NCI-H2227 (cell line): ENCODE measurements around the gene GPC1.

Source experiments
- DNase-seq: peaks from one replicate; lab custom pipeline; 2025; ENCODE audit not compliant: unreplicated experiment; lab: John Stamatoyannopoulos, UW

Gene GPC1

DNA sequence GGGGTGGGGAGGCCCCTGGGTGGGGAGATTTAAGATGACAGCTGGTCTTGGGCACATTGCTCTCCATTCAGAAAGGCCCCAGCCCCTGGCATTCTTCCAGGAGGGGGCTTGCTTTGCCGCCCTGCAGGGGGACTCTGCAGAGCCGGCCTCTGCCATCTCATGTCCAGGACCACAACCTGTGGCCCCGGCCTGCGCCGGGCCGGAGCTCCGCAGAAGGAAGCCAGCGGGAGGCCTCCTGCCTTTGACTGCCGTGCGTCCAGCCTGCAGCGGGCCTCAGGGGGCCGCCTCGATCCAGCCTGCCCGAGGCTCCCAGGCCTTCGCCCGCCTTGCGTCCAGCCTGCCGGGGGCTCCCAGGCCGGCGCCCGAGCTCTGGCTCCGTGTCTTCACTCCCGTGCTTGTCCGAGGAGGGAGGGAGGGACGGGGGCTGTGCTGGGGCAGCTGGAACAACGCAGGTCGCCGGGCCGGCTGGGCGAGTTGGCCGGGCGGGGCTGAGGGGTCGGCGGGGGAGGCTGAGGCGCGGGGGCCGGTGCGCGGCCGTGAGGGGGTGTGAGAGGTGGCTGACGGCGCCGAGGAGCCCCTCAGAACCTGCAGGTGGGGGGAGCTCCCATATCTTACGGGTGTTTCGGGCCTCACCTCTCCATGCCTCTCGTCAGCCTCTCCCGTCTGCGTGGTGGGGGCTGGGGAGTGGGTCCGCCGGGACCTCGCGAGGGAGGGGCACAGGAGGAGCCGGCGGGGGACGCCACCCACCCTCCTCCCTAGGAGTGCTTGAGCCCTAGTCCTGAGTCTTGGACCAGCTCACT, 20.4 kb downstream of the GPC1 start:
- DNase-seq = peak; percentile 31

DNA sequence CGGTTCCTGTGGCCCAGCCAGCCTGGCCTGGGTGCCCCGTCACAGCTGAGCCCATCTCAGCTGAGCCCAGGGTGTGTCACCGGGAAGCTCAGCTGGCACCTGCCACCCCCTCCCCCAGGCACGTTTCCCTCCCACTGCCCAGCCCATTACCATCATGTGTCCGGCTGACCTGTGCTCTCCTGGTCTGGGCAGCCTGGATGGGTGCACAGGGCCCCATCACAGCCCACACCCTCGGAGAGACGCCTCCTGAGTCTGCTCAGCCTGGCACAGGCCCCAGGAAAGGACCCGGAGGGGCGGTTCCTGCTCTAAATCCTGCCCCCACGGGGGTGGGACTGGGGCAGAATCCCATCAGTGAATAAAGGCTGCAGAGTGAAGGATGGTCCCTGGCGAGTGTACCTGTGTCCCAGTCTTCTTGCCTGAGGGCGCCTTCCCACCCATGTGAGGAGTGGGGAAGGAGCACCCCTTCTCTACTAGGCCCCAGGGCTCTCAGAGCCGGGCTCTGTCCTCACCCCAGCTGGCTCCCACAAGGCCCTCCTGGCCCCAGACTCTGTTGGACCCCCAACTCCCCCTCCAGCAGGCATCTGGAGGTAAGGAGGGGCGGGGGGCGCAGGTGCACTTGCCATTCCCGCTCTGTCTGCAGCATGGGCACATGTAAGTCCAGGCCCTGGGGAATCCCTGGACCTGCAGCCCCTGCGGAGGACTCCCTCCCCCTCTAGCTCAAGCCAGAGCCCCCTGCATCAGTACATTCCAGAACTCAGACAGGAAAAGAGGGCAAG, 21.2 kb downstream of the GPC1 start:
- DNase-seq = peak; percentile 33

DNA sequence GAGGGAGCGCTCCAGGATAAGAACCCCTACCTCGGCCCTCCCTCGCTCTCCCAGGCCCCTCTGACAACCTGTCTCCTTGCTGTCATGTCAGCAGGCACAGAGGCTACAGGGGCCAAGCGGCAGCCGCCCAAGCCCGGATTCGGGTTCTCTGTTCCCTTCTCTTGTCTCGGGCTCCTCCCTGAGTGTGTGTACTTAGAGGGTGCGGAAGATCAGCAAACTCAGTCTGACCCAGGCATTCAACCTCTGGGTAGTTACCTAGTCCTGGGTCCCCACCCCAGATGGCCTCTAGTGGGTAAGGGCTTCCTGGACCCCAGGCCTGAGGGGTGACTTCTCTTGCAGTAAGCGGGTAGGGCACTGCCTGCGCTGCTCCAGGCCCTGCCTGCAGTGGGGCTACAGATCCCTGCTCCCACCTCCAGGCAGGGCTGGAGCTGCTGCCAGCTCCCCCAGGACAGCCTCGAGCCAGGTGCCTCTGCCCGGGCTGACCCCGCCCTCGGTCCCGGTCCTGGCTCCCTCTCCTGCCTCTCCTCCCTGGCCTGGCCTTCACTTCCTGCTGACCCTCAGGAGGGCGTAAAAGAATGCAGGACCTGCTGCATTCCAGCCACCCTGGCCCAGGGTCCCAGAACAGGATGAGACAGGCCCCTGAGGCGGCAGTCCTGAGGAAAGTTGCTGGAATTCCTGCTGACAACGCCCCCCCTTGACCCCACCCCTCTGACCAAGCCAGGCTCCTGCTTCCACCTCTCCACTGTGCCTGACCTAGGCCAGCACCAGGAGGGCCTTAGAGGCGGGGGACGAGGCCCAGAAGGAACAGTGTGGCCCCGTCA, 22.0 kb downstream of the GPC1 start:
- no peak for DNase-seq

DNA sequence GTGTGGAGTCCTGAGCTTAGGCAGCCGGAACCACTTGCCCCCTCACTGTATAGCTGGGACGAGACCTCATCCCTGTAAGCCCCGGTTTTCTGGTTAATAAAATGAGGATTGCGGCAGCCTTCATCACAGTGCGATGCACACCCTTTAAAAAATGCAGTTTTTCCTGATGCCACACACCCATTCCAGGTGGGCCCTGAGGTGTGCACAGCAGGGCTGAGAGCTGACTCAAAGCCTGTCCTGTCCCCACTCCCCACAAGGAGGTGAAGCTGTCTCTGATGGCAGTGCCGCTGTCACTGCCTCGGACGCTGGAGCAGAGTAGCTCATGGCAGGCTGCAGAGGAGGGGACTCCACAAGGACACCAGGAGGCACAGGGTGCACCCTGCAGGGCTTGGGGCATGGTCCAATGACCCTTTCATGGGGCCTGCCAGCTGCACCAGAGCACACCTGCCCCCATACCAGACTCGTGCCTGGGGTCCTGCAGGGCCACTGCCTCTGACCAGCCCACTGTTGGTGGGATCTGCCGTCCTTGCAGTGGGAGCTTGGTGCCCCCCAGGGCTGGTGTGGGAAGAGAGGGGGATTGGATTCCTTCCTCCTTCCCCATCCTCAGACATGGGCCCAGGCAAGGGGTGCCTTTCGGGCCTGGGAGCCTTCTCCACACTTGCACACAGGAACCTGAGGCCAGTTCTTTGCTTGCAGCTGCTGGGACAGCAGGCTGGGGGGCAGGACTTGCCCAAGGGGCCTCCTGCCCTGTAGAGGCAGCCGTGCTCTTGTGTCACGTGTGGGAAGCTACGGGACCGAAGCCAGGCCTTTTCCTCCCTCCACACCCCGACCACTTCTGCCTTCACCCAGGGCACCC, 22.8 kb downstream of the GPC1 start:
- no peak for DNase-seq

DNA sequence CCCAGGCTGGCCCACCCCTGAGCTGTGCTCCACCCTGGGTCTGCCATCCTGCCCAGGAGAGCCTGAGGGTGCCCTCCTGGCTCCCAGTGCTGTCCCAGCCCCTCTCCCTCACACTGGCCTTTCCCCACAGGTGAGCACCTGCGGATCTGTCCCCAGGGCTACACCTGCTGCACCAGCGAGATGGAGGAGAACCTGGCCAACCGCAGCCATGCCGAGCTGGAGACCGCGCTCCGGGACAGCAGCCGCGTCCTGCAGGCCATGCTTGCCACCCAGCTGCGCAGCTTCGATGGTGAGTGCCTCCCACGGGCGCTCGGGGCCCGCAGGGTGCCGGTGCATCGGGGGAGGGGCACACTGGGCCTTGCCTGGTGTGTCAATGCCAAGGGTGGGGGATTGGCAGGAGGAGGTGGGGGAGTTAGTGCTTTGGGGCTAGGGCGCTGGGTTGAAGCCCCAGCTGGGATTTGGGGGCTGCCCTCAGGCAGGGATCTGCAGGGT, 23.5 kb downstream of the GPC1 start:
- DNase-seq = no peak

DNA sequence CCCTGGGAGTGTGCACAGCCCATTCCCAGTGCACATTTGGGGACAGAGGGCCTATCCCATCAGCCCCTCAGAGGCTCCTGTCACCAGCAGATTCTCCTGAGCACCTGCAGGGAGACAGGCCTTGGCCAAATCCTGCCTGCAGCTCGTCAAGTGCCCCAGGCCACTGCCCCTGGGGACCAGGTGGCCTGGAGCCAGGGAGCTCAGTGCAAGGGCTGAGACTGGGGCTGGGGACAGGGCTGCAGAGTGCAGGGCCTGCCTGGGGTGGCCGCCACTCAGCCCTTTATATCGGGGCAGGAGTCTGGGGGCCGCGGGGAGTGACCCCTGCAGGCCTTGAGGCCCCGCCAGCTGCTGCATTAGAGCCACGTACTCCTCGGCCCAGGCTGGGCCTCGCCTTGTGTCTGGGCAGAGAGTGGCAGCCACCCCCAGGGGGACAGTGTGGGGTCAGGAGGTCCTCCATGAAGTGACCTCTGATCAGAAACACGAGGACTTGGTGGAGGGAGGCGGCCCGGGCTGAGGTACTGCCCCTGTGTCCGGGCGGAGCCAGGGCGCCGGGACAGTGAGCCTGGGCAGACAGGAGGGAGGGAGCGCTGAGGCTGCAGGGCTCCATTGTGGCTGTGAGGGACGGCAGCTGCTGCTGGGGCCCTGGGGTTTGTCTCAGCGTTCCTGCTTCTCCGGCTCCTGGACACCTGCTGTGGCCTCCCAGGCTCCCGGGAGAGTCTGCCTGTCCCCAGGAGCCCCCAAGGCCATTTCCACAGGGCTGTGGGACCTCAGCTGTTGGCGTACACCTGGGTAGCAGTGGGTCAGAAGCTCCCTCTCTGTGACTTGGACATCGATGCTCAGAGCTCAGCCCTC, 24.2 kb downstream of the GPC1 start:
- no peak for DNase-seq

DNA sequence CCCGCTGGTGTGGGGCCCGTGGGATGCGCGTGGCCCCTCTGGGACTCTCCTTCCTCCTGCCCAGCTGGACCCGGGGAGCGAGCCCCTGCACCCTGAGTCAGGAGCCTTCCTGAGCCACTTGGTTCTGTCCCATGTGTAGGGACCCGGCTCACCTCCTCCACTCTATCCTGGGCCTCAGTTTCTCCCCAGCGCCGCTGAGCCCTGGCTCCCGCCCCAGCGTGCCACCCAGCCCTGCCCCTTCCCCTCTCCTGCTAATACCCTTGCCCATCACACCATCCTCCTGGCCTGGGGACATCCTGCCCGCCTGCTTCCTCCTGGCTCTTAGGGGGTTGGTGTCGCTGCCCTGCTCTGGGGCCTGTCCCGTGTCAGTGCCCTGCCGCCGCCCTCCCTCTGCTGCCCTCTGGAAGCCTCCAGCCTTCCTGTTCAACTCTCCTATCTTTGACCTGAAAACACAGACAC, 24.8 kb downstream of the GPC1 start:
- no peak for DNase-seq

DNA sequence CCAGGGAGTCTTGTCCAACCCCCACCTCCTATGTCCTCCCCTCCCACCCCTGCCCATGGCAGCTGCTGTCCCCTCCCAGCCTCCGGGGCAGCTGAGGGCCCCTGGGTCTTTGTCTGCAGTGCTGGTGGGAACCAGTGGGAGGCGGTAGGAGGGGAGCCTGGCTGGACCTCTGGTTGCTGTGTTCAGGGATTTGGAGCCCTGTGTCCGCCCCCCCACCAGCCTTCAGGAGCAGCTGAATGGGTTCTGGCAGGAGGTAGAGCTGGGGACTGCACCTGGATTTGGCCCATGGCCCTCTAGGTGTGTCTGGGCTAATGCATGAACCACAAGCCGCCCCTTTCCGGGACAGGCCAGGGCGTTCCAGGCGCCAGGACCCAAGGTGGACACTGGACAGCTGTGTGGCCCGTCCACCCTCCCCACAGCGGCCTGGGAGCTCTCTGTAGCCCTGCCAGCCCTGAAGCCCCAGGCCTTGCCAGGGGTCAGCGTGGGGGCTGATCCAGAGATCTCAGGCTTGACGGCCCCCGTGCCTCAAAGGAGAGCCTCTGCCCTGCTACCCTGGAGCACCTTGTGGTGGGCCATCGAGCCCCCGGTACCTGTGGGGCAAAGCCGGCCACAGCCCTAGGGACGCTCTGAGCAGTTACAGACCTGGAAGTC, 25.4 kb downstream of the GPC1 start:
- no peak for DNase-seq

DNA sequence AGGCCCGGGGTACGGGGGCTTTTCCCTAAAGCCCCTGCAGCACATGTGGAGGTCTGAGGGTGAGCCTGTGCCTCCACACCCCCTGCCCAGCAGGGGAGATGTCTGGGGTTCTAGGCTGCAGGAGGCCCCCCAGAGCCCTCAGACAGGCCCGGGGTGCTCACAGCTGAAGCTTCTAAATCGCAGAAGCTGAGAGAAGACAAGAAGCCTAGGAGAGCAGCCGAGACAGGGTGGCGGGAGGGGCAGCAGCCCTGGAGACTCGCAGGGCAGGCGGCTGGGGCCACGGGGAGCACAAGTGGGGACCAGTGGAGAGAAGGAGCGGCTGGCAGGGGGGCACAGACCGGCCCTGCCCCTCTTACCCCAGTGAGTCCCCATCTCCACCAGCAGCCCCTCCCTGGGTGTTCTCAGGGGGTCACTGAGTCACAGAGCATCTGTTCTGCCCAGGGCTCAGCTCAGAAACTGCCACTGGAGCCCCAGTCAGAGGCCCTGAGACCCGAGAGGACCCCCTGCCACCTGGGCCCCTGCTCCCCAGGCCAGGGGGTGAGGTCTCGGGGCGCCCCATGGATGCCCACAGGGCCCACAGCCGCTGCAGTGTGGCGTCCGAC, 26.1 kb downstream of the GPC1 start:
- no peak for DNase-seq

DNA sequence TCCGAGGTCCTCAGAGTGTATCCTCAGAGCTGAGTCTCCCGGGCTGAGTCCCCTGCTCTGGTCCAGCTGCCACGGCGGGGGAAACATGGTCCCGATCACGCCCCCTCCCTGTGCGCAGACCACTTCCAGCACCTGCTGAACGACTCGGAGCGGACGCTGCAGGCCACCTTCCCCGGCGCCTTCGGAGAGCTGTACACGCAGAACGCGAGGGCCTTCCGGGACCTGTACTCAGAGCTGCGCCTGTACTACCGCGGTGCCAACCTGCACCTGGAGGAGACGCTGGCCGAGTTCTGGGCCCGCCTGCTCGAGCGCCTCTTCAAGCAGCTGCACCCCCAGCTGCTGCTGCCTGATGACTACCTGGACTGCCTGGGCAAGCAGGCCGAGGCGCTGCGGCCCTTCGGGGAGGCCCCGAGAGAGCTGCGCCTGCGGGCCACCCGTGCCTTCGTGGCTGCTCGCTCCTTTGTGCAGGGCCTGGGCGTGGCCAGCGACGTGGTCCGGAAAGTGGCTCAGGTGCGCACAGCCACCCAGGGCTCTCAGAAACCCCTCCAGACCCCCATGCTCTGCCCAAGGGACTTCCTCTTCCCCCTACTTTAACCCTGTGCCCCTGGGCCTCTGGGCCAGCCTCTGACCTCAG, 26.7 kb downstream of the GPC1 start:
- DNase-seq = no peak

DNA sequence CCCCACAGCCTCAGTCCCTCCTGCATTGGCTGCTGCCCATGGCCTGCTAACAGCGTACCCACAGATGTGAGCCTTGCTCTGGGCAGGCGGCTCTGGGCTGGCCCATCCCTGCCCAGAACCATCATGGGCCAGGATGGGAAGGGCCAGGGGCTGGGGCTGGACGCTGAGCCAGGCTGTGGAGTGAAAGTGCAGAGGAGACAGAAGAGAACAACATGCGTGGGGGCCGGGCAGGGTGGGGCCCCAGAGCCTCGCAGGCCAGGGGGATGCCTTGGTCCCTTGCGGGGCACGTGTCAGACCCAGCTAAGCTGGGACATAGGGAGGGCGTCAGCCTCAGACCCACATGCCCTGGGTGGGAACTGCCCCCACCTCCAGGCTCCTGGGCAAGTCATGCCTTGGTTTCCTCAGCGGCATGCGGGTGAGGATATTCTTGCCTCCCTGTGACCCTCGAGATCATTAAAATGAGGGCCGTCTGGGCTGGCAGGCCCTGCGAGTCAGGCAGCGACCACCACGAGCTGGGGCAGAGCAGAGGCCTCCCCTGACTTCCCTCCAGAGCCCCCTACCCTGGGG, 27.3 kb downstream of the GPC1 start:
- no peak for DNase-seq

DNA sequence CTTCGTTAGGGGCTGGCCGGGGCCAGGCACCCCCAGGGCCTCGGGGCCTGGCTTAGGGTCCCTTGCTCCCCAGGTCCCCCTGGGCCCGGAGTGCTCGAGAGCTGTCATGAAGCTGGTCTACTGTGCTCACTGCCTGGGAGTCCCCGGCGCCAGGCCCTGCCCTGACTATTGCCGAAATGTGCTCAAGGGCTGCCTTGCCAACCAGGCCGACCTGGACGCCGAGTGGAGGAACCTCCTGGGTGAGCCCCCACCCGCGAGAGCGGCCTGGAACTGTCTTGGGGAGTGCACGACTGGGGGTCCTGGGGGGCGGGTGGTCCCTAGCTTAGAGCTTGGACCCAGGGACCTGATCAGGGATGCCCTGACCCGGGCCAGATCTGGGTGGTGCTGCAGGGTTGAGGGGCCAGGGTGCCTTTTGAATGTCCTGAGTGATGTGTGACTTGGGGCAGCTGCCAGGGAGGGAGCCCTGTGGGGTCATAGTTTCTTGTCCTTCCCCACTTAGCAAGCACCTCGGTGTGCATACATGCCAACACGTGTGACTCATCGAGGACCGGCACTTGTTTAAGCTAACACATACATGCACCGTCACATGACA, 27.9 kb downstream of the GPC1 start:
- no peak for DNase-seq

DNA sequence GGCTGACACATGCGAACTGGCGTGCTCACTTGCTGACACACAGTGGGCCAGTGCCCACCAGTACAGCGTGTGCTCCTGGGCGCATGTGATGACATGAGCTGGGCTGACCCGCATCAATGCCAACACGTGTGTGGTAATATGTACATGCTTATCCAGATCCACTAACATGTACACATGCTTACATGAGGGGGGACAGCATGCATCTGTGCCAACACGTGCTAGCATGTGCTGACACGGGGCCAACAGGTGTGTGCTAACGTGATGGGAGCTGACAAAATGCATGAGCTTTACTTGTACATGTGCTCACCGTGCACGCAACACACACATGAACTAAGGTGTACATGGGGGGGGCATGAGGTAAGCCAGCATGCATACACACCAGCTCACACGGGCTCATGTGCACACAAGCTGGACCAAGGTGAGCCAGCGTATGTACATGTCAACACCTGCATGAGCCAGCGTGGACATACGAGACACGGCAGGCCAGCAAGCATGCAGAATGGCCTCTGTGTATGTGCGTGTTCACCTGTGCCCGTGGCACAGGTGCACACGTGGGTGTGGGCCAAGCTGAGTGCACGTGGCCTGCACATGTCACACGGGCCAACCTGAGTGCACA, 28.5 kb downstream of the GPC1 start:
- DNase-seq = no peak

DNA sequence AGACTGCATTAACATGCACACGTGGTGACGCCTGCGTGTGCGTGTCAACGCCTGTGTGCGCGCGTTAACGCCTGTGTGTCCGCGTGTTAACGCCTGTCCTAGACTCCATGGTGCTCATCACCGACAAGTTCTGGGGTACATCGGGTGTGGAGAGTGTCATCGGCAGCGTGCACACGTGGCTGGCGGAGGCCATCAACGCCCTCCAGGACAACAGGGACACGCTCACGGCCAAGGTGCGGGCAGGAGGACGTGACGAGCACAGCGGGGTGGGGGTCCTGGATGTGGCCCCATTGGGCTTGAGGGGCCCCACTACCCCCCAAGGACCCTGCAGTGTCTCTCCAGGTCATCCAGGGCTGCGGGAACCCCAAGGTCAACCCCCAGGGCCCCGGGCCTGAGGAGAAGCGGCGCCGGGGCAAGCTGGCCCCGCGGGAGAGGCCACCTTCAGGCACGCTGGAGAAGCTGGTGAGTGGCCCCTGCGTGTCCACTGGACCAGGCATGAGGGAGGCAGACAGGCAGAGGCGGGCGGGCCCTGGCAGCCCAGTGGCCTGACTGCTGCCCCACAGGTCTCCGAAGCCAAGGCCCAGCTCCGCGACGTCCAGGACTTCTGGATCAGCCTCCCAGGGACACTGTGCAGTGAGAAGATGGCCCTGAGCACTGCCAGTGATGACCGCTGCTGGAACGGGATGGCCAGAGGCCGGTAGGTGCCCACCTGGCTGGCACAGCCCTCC, 29.2 kb downstream of the GPC1 start:
- no peak for DNase-seq

DNA sequence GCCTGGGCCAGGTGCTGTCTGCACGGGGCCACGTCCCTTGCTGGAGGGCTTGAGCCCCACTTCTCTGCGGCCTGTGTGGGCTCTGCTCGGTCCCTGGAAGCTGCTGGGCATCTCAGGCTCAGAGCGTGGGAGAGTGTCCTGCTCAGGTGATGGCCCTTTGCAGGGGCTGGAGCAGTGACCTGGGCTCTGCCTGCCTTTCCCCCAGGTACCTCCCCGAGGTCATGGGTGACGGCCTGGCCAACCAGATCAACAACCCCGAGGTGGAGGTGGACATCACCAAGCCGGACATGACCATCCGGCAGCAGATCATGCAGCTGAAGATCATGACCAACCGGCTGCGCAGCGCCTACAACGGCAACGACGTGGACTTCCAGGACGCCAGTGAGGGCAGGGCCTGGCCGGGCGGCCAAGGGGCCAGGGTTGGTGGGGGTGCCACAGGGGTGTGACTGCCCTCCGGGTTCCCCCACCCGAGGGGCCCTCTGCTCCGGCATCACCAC, 29.9 kb downstream of the GPC1 start:
- DNase-seq = no peak
